Cerebellar cortex (tissue), 1 donor: Measurements from ENCODE around the gene BCL2L14.
"Not testable (repeated sequence)": the region's sequence is repeated elsewhere in the genome, so short reads cannot be mapped to it uniquely, and the experiment has no call there.

Experiments
- DNase-seq: peaks from one replicate; pipeline ENCODE4 v3.0.0-alpha.2; 2015; ENCODE audit warnings: low spot score

The BCL2L14 gene

GRCh38 chr12:12107678-12108077 lies 36.9 kb downstream of the BCL2L14 start:
- no peak for DNase-seq

- DNase-seq, result no peak
These were observed 37.8 kb downstream of the BCL2L14 start for GRCh38 chr12:12108441-12109058.

GRCh38 chr12:12110923-12111555 lies 40.3 kb downstream of the BCL2L14 start:
- not testable (repeated sequence) for DNase-seq

- no peak for DNase-seq
These were observed 44.8 kb downstream of the BCL2L14 start for GRCh38 chr12:12115514-12115913.

- no peak for DNase-seq
These were observed 45.9 kb downstream of the BCL2L14 start for GRCh38 chr12:12116677-12117076.

- DNase-seq, result no peak
These were observed 50.3 kb downstream of the BCL2L14 start for GRCh38 chr12:12121061-12121460.

GRCh38 chr12:12123036-12123604 lies 52.4 kb downstream of the BCL2L14 start:
- DNase-seq, result no peak

- DNase-seq, result no peak
These were observed 55.8 kb downstream of the BCL2L14 start for GRCh38 chr12:12126551-12126950.

- no peak for DNase-seq
These were observed 56.6 kb downstream of the BCL2L14 start for GRCh38 chr12:12127304-12127703.

- no peak for DNase-seq
These were observed 57.9 kb downstream of the BCL2L14 start for GRCh38 chr12:12128670-12129069.

GRCh38 chr12:12133259-12133658 lies 62.5 kb downstream of the BCL2L14 start:
- no peak for DNase-seq

GRCh38 chr12:12133785-12134184 lies 63.0 kb downstream of the BCL2L14 start:
- DNase-seq, result no peak

- no peak for DNase-seq
These were observed 67.7 kb downstream of the BCL2L14 start for GRCh38 chr12:12138203-12139154.

- DNase-seq, result no peak
These were observed 70.3 kb downstream of the BCL2L14 start for GRCh38 chr12:12141000-12141399.

- not testable (repeated sequence) for DNase-seq
These were observed 73.8 kb downstream of the BCL2L14 start for GRCh38 chr12:12144531-12144930.

GRCh38 chr12:12147111-12147510 lies 76.4 kb downstream of the BCL2L14 start:
- DNase-seq, result no peak
